KMS-11 (cell line): ENCODE results near the gene BRAF.
"Not testable (repeated sequence)": the region's sequence is repeated elsewhere in the genome, so short reads cannot be mapped to it uniquely, and the experiment has no call there.

Experiments
- H2AFZ ChIP-seq: fragments of 200-600 bp; sonication (generic); 2 replicates; pipeline ENCODE4 v1.6.1; 2016; ENCODE audit warnings: antibody characterized with exemption, mixed run types, low read depth
- H3K27ac ChIP-seq: fragments of 200-600 bp; sonication (generic); 2 replicates; pipeline ENCODE4 v1.6.1; 2016; ENCODE audit warnings: mild to moderate bottlenecking, mixed run types
- H3K27me3 ChIP-seq: fragments of 200-600 bp; sonication (generic); 2 replicates; pipeline ENCODE4 v1.6.1; 2017; ENCODE audit warnings: mild to moderate bottlenecking, low read depth, mixed run types, moderate library complexity; ENCODE audit not compliant: insufficient read depth
- H3K36me3 ChIP-seq: fragments of 200-600 bp; sonication (generic); 2 replicates; pipeline ENCODE4 v1.6.1; 2017; ENCODE audit warnings: mild to moderate bottlenecking, mixed run types; ENCODE audit not compliant: insufficient read depth
- H3K4me1 ChIP-seq: fragments of 200-600 bp; sonication (generic); 2 replicates; pipeline ENCODE4 v1.6.1; 2016; ENCODE audit warnings: mild to moderate bottlenecking, low read depth, mixed run types; ENCODE audit not compliant: poor library complexity, severe bottlenecking
- H3K4me2 ChIP-seq: fragments of 200-600 bp; sonication (generic); 2 replicates; pipeline ENCODE4 v1.7.0; 2016; ENCODE audit warnings: mild to moderate bottlenecking, mixed run types
- H3K4me3 ChIP-seq: fragments of 200-600 bp; sonication (generic); IDR thresholded peaks from 2 replicates; pipeline ENCODE4 v1.6.1; 2017; ENCODE audit warnings: low read depth, low read length, mixed read lengths; ENCODE audit not compliant: insufficient read depth
- H3K79me2 ChIP-seq: fragments of 200-600 bp; sonication (generic); 2 replicates; pipeline ENCODE4 v1.6.1; 2016; ENCODE audit warnings: low read depth, mixed run types; ENCODE audit not compliant: insufficient read depth
- H3K9ac ChIP-seq: fragments of 200-600 bp; sonication (generic); 2 replicates; pipeline ENCODE4 v1.6.1; 2016; ENCODE audit warnings: mild to moderate bottlenecking, mixed run types
- H4K20me1 ChIP-seq: fragments of 200-600 bp; sonication (generic); 2 replicates; pipeline ENCODE4 v1.6.1; 2016; ENCODE audit warnings: mild to moderate bottlenecking, mixed run types; ENCODE audit not compliant: insufficient read depth
- TF ChIP-seq, protein P1 (sequence below): fragments of 200-600 bp; sonication (generic); conservative IDR thresholded peaks from 2 replicates; pipeline ENCODE4 v1.6.1; 2017; ENCODE audit warnings: low read depth, mild to moderate bottlenecking, antibody characterized with exemption, low read length, moderate library complexity, mixed read lengths

Gene BRAF

DNA sequence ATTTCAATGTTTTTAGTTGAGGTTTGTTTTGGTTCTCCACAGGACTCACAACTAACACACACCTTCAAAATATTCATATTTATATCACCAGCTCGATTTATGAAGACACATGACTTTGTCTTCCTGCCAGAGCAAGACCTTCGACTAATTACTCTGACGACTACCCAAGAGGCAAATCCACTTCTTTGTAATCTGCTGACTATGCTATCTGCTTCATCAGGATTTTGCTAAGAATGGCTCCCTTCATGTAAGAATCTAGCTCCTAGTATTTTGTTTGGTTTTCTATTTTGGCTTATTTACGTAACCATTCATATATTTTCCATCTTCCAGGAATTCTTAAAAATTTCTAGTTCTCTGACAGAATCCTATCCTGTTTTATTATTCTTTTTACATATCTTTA is 93.0 kb downstream of the BRAF start:
- Histone ChIP-seq H3K4me1 (no peaks in the 10 kb centered on the region), H3K9ac (no peak overlapping the region), H3K4me3 (no peak overlapping the region), H3K4me2 (no peak overlapping the region), H3K36me3 (no peaks in the 10 kb centered on the region), H3K27ac (no peak overlapping the region), H3K79me2 (no peaks in the 10 kb centered on the region), H4K20me1 (no peaks in the 10 kb centered on the region), H3K27me3 (no peaks in the 10 kb centered on the region), H2AFZ (no peak overlapping the region)
- TF ChIP-seq, protein P1, sequence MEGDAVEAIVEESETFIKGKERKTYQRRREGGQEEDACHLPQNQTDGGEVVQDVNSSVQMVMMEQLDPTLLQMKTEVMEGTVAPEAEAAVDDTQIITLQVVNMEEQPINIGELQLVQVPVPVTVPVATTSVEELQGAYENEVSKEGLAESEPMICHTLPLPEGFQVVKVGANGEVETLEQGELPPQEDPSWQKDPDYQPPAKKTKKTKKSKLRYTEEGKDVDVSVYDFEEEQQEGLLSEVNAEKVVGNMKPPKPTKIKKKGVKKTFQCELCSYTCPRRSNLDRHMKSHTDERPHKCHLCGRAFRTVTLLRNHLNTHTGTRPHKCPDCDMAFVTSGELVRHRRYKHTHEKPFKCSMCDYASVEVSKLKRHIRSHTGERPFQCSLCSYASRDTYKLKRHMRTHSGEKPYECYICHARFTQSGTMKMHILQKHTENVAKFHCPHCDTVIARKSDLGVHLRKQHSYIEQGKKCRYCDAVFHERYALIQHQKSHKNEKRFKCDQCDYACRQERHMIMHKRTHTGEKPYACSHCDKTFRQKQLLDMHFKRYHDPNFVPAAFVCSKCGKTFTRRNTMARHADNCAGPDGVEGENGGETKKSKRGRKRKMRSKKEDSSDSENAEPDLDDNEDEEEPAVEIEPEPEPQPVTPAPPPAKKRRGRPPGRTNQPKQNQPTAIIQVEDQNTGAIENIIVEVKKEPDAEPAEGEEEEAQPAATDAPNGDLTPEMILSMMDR = no peak

DNA sequence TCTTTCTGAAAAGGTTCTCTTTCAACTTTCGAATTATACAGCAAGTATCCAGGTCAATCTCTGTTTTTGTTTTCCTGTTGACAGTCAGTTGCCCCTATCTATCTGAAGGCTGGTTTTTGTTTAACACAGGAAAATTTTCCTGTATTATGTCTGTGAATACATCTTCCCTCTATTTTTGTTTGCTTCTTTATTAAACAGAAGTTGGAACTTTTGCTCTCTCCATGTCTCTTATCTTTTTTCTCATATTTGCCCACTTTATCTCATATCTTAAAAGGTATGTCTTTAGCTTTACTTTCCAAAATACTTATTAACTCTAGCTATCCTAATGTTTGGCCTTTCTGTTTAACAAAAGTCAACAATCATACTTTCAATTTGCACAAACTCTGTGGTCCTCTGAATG is 95.0 kb downstream of the BRAF start:
- H3K4me1 ChIP-seq = no peaks in the 10 kb centered on the region
- H3K9ac ChIP-seq = no peak overlapping the region
- no peaks in the 10 kb centered on the region for H3K27me3 ChIP-seq
- no peaks in the 10 kb centered on the region for H3K79me2 ChIP-seq
- no peak overlapping the region for H3K4me2 ChIP-seq
- no peaks in the 10 kb centered on the region for H3K36me3 ChIP-seq
- no peak overlapping the region for H2AFZ ChIP-seq
- H3K4me3 ChIP-seq = no peak overlapping the region
- TF ChIP-seq, protein P1 = no peak
- no peak overlapping the region for H3K27ac ChIP-seq
- no peaks in the 10 kb centered on the region for H4K20me1 ChIP-seq

DNA sequence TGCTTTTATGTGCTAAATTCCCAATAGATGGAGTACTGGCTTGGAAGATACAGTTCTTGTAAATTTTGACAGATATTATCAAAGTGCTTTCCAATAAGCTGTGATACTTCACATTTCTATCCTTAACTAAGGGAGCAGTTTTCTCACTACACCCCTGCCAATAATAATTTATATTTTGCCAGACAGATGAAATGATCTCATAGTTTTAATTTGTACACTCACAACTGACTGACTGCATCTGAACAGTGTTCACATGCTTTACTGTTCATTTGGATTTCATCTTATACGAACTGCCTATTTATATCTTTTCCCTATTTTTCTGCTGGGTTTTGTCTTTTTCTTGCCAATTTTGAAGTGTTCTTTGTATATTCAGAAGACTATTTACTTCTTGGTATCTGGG is 96.0 kb downstream of the BRAF start:
- H3K4me1 ChIP-seq = no peaks in the 10 kb centered on the region
- no peaks in the 10 kb centered on the region for H3K27me3 ChIP-seq
- no peaks in the 10 kb centered on the region for H3K36me3 ChIP-seq
- TF ChIP-seq, protein P1 = no peak
- H3K9ac ChIP-seq = no peak overlapping the region
- H4K20me1 ChIP-seq = no peaks in the 10 kb centered on the region
- H2AFZ ChIP-seq = no peak overlapping the region
- no peaks in the 10 kb centered on the region for H3K79me2 ChIP-seq
- no peak overlapping the region for H3K4me2 ChIP-seq
- no peak overlapping the region for H3K4me3 ChIP-seq
- no peak overlapping the region for H3K27ac ChIP-seq

DNA sequence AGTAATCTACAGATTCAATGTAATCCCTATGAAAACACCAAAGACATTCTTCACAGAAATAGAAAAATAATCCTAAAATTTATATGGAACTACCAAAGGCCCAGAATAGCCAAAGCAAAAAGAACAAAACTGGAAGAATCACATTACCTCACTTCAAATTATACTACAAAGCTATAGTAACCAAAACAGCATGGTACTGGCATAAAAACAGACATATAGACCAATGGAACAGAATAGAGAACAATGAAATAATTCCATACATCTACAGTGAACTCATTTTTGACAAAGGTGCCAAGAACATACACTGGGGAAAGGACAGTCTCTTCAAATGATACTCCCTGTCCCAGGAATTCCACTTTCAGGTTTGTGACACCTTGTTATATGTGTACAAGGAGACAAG is 107.3 kb downstream of the BRAF start:
- not testable (repeated sequence) for H3K9ac ChIP-seq, H3K4me3 ChIP-seq, H4K20me1 ChIP-seq, H3K36me3 ChIP-seq, H3K27me3 ChIP-seq, H2AFZ ChIP-seq, H3K4me2 ChIP-seq, H3K27ac ChIP-seq, H3K79me2 ChIP-seq, H3K4me1 ChIP-seq

DNA sequence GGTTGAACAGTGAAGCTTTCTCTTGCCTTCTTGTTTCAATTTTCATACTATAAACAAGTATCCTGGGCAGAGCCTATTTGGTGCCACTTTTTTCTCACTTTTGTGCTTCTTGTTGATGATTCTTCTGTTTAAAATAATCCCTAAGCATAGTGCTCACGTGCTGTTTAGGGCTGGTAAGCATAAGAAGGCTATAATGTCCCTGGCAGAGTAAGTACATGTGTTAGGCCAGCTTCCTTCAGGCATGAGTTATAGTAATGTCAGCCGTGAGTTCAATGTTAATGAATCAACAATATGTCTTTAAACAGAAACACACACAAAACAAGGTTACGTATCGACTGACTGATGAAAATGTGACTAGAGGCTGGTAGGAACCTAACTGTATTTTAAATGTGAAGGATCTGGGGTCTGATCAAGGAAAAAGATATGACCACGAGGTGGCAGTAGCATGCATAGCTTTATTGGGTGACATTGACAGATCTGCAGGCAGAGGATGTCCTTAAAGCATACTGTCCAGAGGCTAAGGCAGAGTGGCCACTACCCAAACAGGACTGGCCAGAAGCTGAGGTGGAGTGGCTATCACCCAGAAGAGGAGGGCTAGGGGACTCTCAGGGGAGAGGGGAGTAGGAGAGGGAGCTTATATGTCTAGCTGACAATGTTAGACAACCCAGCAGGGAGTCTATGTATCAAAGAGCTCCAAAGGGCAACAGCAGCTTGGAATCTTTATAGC is 113.7 kb downstream of the BRAF start:
- Histone ChIP-seq H4K20me1 (no peaks in the 10 kb centered on the region), H2AFZ (no peak overlapping the region), H3K27ac (no peak overlapping the region), H3K9ac (no peak overlapping the region), H3K4me1 (no peaks in the 10 kb centered on the region), H3K36me3 (no peaks in the 10 kb centered on the region), H3K79me2 (no peaks in the 10 kb centered on the region), H3K4me3 (no peak overlapping the region), H3K27me3 (no peaks in the 10 kb centered on the region), H3K4me2 (no peak overlapping the region)
- TF ChIP-seq, protein P1 = peak; percentile 94
